ENCODE data around the gene MSRB2.
"Not testable (repeated sequence)": the region's sequence is repeated elsewhere in the genome, so short reads cannot be mapped to it uniquely, and the experiment has no call there.

The MSRB2 gene

GRCh38 chr10:23095404-23095965 is at the start of gene MSRB2:
Gene MSRB2 (plus strand): TSS chr10:23095579. CDS start chr10:23095609, 30 bp downstream.
- DNase-seq (ENCODE audit: low read depth in 2 of 2): peak; percentile 68 to 75

GRCh38 chr10:23046027-23046426 is 49.4 kb upstream of the MSRB2 start:
- DNase-seq (ENCODE audit: low read depth in 2 of 2): no peak

- DNase-seq (ENCODE audit: low read depth in 2 of 2): no peak
Measured at GRCh38 chr10:23047201-23048050, 48.0 kb upstream of the MSRB2 start.

- no peak for DNase-seq (ENCODE audit: low read depth in 2 of 2)
Measured at GRCh38 chr10:23048191-23048590, 47.2 kb upstream of the MSRB2 start.

GRCh38 chr10:23051278-23051677 is 44.1 kb upstream of the MSRB2 start:
- DNase-seq (ENCODE audit: low read depth in 2 of 2): no peak

- DNase-seq (ENCODE audit: low read depth in 2 of 2): no peak
Measured at GRCh38 chr10:23051855-23052331, 43.5 kb upstream of the MSRB2 start.

GRCh38 chr10:23053036-23053435 is 42.3 kb upstream of the MSRB2 start:
- DNase-seq (ENCODE audit: low read depth in 2 of 2): no peak

- no peak for DNase-seq (ENCODE audit: low read depth in 2 of 2)
Measured at GRCh38 chr10:23055424-23056185, 39.8 kb upstream of the MSRB2 start.

GRCh38 chr10:23056186-23056579 is 39.2 kb upstream of the MSRB2 start:
- no peak for DNase-seq (ENCODE audit: low read depth in 2 of 2)

GRCh38 chr10:23058366-23058765 is 37.0 kb upstream of the MSRB2 start:
- DNase-seq (ENCODE audit: low read depth in 2 of 2): no peak

GRCh38 chr10:23060918-23061317 is 34.5 kb upstream of the MSRB2 start:
- DNase-seq (ENCODE audit: low read depth in 2 of 2): no peak

- DNase-seq (ENCODE audit: low read depth in 2 of 2): no peak
Measured at GRCh38 chr10:23063045-23063972, 32.1 kb upstream of the MSRB2 start.

- DNase-seq (ENCODE audit: low read depth in 2 of 2): no peak
Measured at GRCh38 chr10:23063973-23064812, 31.2 kb upstream of the MSRB2 start.

- not testable (repeated sequence) for DNase-seq (ENCODE audit: low read depth in 2 of 2)
Measured at GRCh38 chr10:23064813-23065114, 30.6 kb upstream of the MSRB2 start.

GRCh38 chr10:23065181-23065948 is 30.0 kb upstream of the MSRB2 start:
- no peak for DNase-seq (ENCODE audit: low read depth in 2 of 2)

GRCh38 chr10:23067337-23067736 is 28.0 kb upstream of the MSRB2 start:
- DNase-seq (ENCODE audit: low read depth in 2 of 2): no peak

GRCh38 chr10:23067939-23068775 is 27.2 kb upstream of the MSRB2 start:
- DNase-seq (ENCODE audit: low read depth in 2 of 2): peak; percentile 30 to 35

GRCh38 chr10:23069019-23069815 is 26.2 kb upstream of the MSRB2 start:
- DNase-seq (ENCODE audit: low read depth in 2 of 2): no peak

All from stimulated activated CD8-positive, alpha-beta memory T cell treated with anti-CD3 and anti-CD28 coated beads, Interleukin-7, amount 100 ng/mL, for 4 hours (primary cell).